HG03060 (cell line): ENCODE data around the gene C10orf95.
"Not testable (repeated sequence)": the region's sequence is repeated elsewhere in the genome, so short reads cannot be mapped to it uniquely, and the experiment has no call there.

Experiments
- ATAC-seq: cut with Tn5 transposase; IDR thresholded peaks from one replicate; pipeline ENCODE4 v1.9.1; 2021; ENCODE audit warnings: low read depth, moderate number of reproducible peaks; ENCODE audit not compliant: unreplicated experiment

The C10orf95 gene

GRCh38 chr10:102467318-102467717 is 16.0 kb upstream of the C10orf95 start:
- ATAC-seq: no peak

DNA sequence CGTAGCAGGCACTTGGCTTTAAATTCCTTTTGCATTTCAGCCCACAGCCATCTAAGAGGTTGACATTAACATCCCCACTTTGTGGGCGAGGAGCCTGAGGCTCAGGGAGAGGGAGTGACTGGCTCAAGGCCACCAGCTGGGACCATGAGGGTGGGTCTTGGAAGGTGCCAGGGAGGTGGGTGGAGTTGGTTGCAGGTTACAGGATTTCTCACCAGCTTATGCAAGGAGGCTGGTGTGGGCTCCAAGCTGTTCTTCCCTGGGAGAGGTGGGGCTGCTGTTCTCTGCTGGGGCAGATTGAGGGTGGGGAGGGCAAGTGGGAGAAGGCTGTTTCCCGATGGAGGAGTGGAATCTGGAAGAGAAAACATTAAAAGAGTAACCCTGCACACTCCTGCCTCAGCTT is 14.1 kb upstream of the C10orf95 start:
- ATAC-seq: no peak

DNA sequence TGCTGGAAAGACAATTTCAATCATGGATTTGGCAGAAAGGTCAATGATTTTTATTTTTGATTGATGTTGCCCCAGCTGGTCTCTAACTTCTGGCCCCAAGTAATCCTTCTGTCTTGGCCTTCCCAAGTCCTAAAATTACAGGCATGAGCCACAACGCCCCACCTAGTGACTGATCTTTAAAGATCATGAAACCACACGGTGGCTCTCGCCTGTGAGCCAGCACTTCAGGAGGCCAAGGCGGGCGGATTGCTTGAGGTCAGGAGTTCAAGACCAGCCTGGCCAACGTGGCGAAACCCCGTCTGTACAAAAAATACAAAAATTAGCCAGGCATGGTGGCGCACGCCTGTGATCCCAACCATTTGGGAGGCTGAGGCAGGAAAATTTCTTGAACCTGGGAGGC is 12.6 kb upstream of the C10orf95 start:
- no peak for ATAC-seq

GRCh38 chr10:102462512-102463054 is 11.2 kb upstream of the C10orf95 start:
- ATAC-seq: no peak

- no peak for ATAC-seq
Measured at GRCh38 chr10:102461187-102462054, 10.1 kb upstream of the C10orf95 start.

DNA sequence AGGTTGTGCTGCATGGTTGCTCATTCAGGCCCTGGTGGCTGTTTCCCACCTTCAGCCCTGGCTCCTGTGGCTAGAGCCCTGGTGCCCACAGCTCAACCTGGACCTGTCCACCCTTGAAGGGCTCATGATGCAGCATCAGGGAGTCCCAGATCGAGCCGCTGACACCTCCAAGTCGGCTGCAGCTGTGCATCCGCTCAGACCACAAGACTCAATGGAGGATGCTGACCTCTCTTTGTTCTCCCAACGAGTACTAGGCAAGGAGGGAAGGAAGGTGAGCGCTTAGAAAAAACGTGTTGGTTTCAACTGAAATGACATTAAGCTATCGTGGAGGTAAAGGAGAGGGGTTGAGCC is 9.5 kb upstream of the C10orf95 start:
- no peak for ATAC-seq

DNA sequence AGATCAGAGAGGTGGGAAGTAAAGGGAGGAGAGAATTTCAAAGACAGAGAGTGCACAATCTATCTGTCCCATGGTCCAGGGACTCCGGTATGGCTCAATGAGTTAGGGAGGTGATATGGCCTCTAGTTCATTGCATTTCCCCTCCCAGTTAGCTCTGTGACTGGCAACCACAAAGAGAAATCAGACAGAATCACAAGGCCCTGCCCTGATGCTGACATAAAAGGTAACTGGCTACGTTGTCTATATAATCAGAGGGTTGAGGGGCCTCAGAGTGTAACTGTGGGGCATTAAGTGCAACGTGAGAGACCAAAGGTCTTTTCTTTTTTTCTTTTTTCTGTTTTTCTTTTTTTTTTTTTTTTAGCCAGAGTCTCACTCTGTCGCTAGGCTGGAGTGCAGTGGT is 7.3 kb upstream of the C10orf95 start:
- ATAC-seq: no peak

DNA sequence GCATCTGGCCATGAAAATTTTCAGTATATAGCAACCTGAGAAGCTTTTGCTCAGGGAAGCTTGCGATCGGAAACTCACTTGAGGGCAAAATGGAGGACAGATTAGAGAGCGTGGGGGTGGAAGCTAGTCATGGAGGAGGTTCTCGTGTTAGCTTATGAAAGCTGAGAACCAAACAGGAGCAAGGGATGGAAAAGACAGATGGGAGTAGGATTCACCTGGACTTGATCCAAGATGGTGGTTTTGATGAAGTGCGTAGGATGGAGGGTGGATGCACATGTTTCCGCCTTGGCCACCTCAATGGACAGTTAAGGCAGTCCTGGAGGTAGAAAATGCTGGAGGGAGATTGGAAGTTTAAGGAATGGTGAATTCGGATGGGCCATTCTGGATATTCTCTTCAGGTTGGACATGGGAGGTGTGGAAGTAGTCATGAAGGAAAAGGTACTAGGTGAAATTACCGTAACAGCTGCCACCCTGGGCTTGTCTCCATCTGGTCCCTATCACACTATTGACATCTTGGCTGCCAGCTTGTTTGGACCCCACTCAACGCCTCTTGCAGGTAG is 6.3 kb upstream of the C10orf95 start:
- ATAC-seq: no peak

DNA sequence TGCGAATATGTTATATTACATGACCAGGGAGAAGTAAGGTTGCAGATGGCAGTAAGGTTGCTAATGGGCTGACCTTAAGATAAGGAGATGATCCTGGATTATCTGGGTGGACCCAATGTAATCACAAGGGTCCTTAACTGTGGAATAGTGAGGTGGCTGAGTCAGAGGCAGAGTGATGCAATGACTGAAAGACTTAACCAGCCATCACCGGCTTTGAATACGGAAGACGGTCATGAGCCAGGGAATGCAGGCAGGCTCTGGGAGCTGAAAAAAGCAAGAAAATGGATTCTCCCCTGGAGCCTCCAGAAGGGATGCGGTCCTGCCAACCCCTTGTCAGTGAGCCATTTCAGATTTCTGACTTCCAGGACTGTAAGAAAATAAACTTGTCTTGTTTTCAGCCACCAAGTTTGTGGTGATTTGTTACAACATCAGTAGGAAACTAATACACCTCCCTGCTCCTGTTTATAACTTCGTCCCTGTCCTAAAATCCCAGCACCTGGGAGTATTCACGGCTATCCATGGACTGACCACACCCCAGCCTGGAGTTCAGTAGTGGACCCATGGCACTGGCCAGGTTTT is 4.6 kb upstream of the C10orf95 start:
- no peak for ATAC-seq

DNA sequence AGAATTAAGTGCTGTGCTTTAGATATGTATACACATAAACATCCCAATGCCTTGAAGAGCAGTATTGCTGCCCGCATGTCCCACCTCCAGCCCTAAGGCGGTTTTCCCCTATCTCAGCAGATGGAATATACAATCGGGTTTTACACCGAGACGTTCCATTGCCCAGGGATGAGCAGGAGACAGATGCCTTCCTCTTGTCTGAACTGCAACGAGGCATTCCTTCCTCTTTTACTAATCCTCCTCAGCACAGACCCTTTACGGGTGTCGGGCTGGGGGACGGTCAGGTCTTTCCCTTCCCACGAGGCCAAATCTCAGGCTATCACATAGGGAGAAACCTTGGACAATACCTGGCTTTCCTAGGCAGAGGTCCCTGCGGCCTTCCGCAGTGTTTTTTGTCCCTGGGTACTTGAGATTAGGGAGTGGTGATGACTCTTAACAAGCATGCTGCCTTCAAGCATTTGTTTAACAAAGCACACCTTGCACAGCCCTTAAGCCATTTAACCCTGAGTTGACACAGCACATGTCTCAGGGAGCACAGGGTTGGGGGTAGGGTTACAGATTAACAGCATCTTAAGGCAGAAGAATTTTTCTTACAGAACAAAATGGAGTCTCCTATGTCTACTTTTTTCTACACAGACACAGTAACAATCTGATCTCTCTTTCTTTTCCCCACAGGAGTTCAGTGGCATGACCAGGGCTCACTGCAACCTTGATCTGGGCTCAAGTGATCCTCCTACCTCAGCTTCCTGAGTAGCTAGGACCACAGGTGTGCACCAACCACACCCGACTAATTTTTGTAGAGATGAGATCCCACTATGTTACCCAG is 3.5 kb upstream of the C10orf95 start:
- not testable (repeated sequence) for ATAC-seq

GRCh38 chr10:102453502-102453901 is 2.2 kb upstream of the C10orf95 start:
- no peak for ATAC-seq

DNA sequence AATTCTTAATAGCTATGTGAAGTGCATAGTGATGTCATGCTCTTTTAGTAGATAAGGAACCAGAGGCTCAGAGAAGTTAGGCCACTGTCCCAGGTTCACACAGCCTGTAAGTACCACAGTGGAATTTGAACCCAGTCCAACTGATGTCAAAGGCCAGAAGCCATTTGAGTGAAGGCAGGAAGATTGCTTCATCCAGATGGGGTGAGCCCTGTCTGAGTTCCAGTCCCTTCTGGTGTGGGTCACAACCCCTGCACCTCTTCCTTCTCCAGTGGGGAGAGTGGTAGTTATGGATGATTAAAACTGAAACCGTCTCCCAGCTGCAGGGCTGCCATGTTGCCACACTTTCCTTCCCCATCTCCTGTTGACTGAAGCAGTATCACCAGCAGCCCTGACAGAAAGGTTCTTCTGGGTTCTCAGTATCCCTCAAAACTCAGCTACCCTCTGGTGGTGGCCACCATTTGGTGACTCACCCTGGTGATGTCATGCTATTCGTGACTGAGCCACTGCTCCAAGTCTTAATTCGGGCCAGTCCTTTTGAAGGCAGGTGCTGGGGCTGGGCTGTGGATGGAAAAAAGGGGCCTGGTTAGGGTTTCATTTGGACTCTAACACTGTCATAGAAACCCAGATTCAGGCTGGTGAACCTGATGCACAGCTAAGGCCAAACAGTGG is 1.5 kb upstream of the C10orf95 start:
- no peak for ATAC-seq

GRCh38 chr10:102450374-102451104 is 804 bp downstream of the C10orf95 start:
- no peak for ATAC-seq

- no peak for ATAC-seq
Measured at GRCh38 chr10:102450124-102450373, 1.3 kb downstream of the C10orf95 start.

DNA sequence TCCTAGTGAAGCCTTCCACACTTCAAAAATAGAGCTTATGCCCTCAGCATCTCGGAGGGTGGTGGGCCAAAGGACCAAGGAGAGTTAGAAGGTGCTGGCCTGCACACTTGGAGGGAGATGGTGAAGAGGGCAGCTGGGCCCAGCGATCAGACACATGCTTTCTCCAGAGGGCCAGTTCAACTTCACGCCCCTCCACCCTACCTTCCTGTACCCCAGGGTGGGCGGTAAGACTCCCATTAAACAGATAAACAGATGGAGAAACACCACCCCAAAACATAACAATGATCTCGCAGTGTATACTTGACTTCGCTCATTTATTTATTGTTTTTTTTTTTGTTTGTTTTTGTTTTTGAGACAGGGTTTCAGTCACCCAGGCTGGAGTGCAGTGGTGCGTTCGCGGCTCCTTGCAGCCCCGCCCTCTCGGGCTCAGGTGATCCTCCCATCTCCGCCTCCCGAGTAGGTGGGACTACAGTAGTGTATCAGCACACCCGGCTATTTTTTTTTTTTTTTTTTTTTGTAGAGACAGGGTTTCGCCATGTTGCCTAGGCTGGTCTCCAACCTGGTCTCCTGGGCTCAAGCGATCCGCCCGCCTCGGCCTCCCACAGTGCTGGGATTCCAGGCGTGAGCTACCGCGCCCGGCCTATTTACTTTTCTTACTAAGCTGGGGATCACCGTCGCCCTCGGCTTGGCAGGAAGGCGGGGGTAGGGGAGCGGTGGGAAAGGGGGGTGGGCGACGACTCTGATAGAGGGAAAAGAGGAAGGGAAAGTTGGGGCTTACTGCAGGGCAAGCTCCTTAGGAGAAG is 1.8 kb downstream of the C10orf95 start:
- no peak for ATAC-seq

GRCh38 chr10:102444851-102445250 is 6.5 kb downstream of the C10orf95 start:
- ATAC-seq: no peak

DNA sequence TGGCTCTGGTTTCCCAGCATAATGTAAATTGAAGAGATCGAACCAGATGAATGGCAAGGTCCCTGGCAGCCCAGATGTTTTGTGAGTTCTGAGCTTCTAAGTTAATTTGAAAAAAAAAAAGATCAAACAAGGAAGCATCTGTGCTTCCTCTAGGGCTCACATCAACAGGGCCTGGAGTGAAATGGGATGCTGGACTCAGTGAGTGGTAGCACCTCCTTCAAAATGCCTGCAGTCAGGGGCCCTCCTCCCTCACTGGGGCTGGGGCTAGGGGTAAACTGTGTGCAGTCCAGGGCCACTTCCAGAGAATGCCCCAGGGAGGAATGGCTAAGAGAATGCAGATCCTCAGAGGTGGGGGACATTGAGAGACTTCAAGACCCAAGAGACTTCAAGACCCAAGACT is 13.0 kb downstream of the C10orf95 start:
- no peak for ATAC-seq

GRCh38 chr10:102437515-102437914 is 13.8 kb downstream of the C10orf95 start:
- no peak for ATAC-seq

GRCh38 chr10:102436312-102436711 is 15.0 kb downstream of the C10orf95 start:
- ATAC-seq: no peak
